Chondrocyte (in vitro differentiated cells): ENCODE measurements around the gene OR4N2. TPM values are rescaled to one million over a fixed set of nuclear protein-coding genes. Genes with fewer than 3 reads are reported as not detected.
"Not testable (repeated sequence)": the region's sequence is repeated elsewhere in the genome, so short reads cannot be mapped to it uniquely, and the experiment has no call there.

Experiments
- DNase-seq: peaks from one replicate; pipeline ENCODE4 v3.0.0; 2021; ENCODE audit warnings: mixed read lengths, low spot score
- H3K27ac Mint-ChIP-seq: one replicate; pipeline ENCODE4 v1.8.0; 2021; ENCODE audit warnings: mild to moderate bottlenecking, moderate library complexity, mixed read lengths; ENCODE audit not compliant: unreplicated experiment
- H3K27me3 Mint-ChIP-seq: 2 replicates; pipeline ENCODE4 v1.8.0; 2021; ENCODE audit warnings: low read depth, mixed read lengths
- H3K36me3 Mint-ChIP-seq: 2 replicates; pipeline ENCODE4 v1.8.0; 2021; ENCODE audit warnings: low read depth, mixed read lengths
- H3K4me1 Mint-ChIP-seq: 2 replicates; pipeline ENCODE4 v1.8.0; 2021; ENCODE audit warnings: low read depth, mild to moderate bottlenecking, mixed read lengths
- H3K4me3 Mint-ChIP-seq: one replicate; pipeline ENCODE4 v1.8.0; 2021; ENCODE audit warnings: mild to moderate bottlenecking, moderate library complexity, mixed read lengths; ENCODE audit not compliant: unreplicated experiment
- H3K9me3 Mint-ChIP-seq: 2 replicates; pipeline ENCODE4 v1.8.0; 2021; ENCODE audit warnings: low read depth, mixed read lengths
- CTCF ChIP-seq: fragments of 200-600 bp; sonication (generic); IDR thresholded peaks from 2 replicates; pipeline ENCODE4 v1.5.0; 2021; ENCODE audit warnings: antibody characterized with exemption, mild to moderate bottlenecking, moderate library complexity
- total RNA-seq: library from RNA; stranded (reverse); gene quantifications from 3 replicates; pipeline ENCODE4 v1.2.1, GENCODE V29; 2021

Gene OR4N2
- total RNA-seq, 1 donor from 2014 or later, result not detected

GRCh38 chr14:19823178-19823577 lies 19.6 kb downstream of the OR4N2 start:
- Mint-ChIP-seq H3K4me3 (no peak overlapping the region), H3K36me3 (no peaks in the 10 kb centered on the region), H3K9me3 (peaks cover 17% of the 10 kb centered on the region), H3K4me1 (no peaks in the 10 kb centered on the region), H3K27ac (no peak overlapping the region), H3K27me3 (no peaks in the 10 kb centered on the region)
- no peak for DNase-seq
- no peak for TF ChIP-seq CTCF

- peaks cover 17% of the 10 kb centered on the region for H3K9me3 Mint-ChIP-seq
- H3K27ac Mint-ChIP-seq, result no peak overlapping the region
- H3K4me1 Mint-ChIP-seq, result no peaks in the 10 kb centered on the region
- H3K36me3 Mint-ChIP-seq, result no peaks in the 10 kb centered on the region
- H3K4me3 Mint-ChIP-seq, result no peak overlapping the region
- no peak for DNase-seq
- no peaks in the 10 kb centered on the region for H3K27me3 Mint-ChIP-seq
- TF ChIP-seq CTCF, result no peak
Observed at GRCh38 chr14:19823765-19824164, 20.2 kb downstream of the OR4N2 start.

- not testable (repeated sequence) for H3K4me1 Mint-ChIP-seq, H3K27ac Mint-ChIP-seq, H3K36me3 Mint-ChIP-seq, H3K4me3 Mint-ChIP-seq, H3K27me3 Mint-ChIP-seq
- peaks cover 32% of the 10 kb centered on the region for H3K9me3 Mint-ChIP-seq
- peak; percentile 60 for DNase-seq
Observed at GRCh38 chr14:19827626-19828244, 24.2 kb downstream of the OR4N2 start.

- Mint-ChIP-seq H3K9me3 (peaks cover 38% of the 10 kb centered on the region), H3K36me3 (no peaks in the 10 kb centered on the region), H3K4me1 (no peaks in the 10 kb centered on the region), H3K4me3 (no peak overlapping the region), H3K27me3 (no peaks in the 10 kb centered on the region), H3K27ac (no peak overlapping the region)
- no peak for TF ChIP-seq CTCF
- DNase-seq, result no peak
Observed at GRCh38 chr14:19828314-19828713, 24.7 kb downstream of the OR4N2 start.

GRCh38 chr14:19834203-19834848 lies 30.8 kb downstream of the OR4N2 start:
- H3K36me3 Mint-ChIP-seq, H3K4me1 Mint-ChIP-seq, H3K27me3 Mint-ChIP-seq, H3K4me3 Mint-ChIP-seq, H3K27ac Mint-ChIP-seq: not testable (repeated sequence)
- H3K9me3 Mint-ChIP-seq, result peaks cover 33% of the 10 kb centered on the region
- DNase-seq, result peak; percentile 89

- Mint-ChIP-seq H3K4me1 (no peaks in the 10 kb centered on the region), H3K4me3 (no peak overlapping the region), H3K27me3 (no peaks in the 10 kb centered on the region), H3K9me3 (peaks cover 9% of the 10 kb centered on the region), H3K27ac (no peak overlapping the region), H3K36me3 (no peaks in the 10 kb centered on the region)
- TF ChIP-seq CTCF, result no peak
- no peak for DNase-seq
Observed at GRCh38 chr14:19838433-19838832, 34.9 kb downstream of the OR4N2 start.
